ENCODE results near the gene TOE1. TPM values are rescaled to one million over a fixed set of nuclear protein-coding genes. Genes with fewer than 3 reads are reported as not detected.
A peak's percentile ranks its signal among the peaks of the same experiment; 100 is the strongest.

Gene TOE1
- total and polyA plus RNA-seq, 2 donors (not counting 1 experiment from before 2014, with no cell fraction given): 24.7 to 28.6 TPM

- H3K27me3 Mint-ChIP-seq: no peaks in the 10 kb centered on the region
- Histone ChIP-seq H3K9me3 (ENCODE audit: control extremely low read depth in 1 of 3, control insufficient read depth in 2 of 3, insufficient read depth in 1 of 3, low read length in 2 of 3) (no peaks in the 10 kb centered on the region), H3K36me3 (replicated peaks in 1 of 2; ENCODE audit: control extremely low read depth in 1 of 2, control insufficient read depth in 1 of 2, extremely low read depth in 1 of 2, insufficient read depth in 2 of 2, low read length in 1 of 2) (peaks cover 0 to 34% of the 10 kb centered on the region in 2 experiments), H3K27ac (ENCODE audit: low read length in 2 of 2) (no peak overlapping the region), H3K79me2 (ENCODE audit: control insufficient read depth, insufficient read depth, low read length) (no peaks in the 10 kb centered on the region), H3K4me2 (replicated peaks; ENCODE audit: low read depth, low read length, poor library complexity, severe bottlenecking) (no peak overlapping the region), H3K4me3 (ENCODE audit: control extremely low read depth in 1 of 5, extremely low read depth in 1 of 5, insufficient read depth in 1 of 5, low read depth in 2 of 5, low read length in 4 of 5) (no peak overlapping the region), H3K27me3 (replicated peaks in 1 of 4; ENCODE audit: control extremely low read depth in 1 of 4, control insufficient read depth in 3 of 4, insufficient read depth in 4 of 4, low read length in 3 of 4) (no peaks in the 10 kb centered on the region), H3K4me1 (ENCODE audit: control insufficient read depth in 2 of 2, insufficient read depth in 2 of 2, low read length in 2 of 2) (no peaks in the 10 kb centered on the region), H2AFZ (ENCODE audit: insufficient read depth, low read depth, low read length, poor library complexity, severe bottlenecking) (no peak overlapping the region), H3K9ac (ENCODE audit: low read length) (no peak overlapping the region), H4K20me1 (ENCODE audit: control insufficient read depth, insufficient read depth, low read length, poor library complexity, severe bottlenecking) (peaks cover 10% of the 10 kb centered on the region)
- H3K27ac Mint-ChIP-seq: peak overlapping the region; percentile 47
- H3K4me1 Mint-ChIP-seq: no peaks in the 10 kb centered on the region
- intact Hi-C loops (cut with micrococcal nuclease): no loop called here
- DNase-seq (no peak), ATAC-seq (ENCODE audit: low read depth) (no peak)
- no peak overlapping the region for H3K4me3 Mint-ChIP-seq
- TF ChIP-seq CTCF (IDR thresholded peaks at IDR 0.05) (no peak), EZH2 (IDR thresholded peaks at IDR 0.05; ENCODE audit: borderline replicate concordance, insufficient read depth, low read depth, low read length, poor library complexity, severe bottlenecking) (no peak)
- WGBS (ENCODE audit: insufficient coverage): no CpG with 5 or more reads among the region's 2 CpGs
- no peaks in the 10 kb centered on the region for H3K9me3 Mint-ChIP-seq (ENCODE audit: insufficient read depth)
- CTCF ChIA-PET: interaction anchor here (0.6 to 3.6 kb wide), 8 partner anchors 8 to 619 kb away, joined by 3 to 14 read pairs (median 4); partner anchors contain the start of genes MUTYH, RNU5D-1 and TOE1
- POLR2A ChIA-PET: interaction anchor here (1.4 kb wide), 1 partner anchor 8 kb away, joined by 5 read pairs; the partner anchor contains the start of genes MUTYH and TOE1
These were observed 8.1 kb downstream of the TOE1 start for GRCh38 chr1:45348020-45348419.

- H3K79me2 ChIP-seq (ENCODE audit: control insufficient read depth, insufficient read depth, low read length): no peaks in the 10 kb centered on the region
- Mint-ChIP-seq H3K27ac (peak overlapping the region; percentile 47), H3K9me3 (ENCODE audit: insufficient read depth) (no peaks in the 10 kb centered on the region), H3K27me3 (no peaks in the 10 kb centered on the region), H3K4me1 (no peaks in the 10 kb centered on the region), H3K4me3 (no peak overlapping the region)
- H2AFZ ChIP-seq (ENCODE audit: insufficient read depth, low read depth, low read length, poor library complexity, severe bottlenecking): no peak overlapping the region
- CTCF ChIA-PET: interaction anchor here (1.5 to 3.6 kb wide), 5 partner anchors 9 to 619 kb away, joined by 3 to 14 read pairs (median 5); partner anchors contain the start of genes MUTYH and TOE1
- H3K9ac ChIP-seq (ENCODE audit: low read length): no peak overlapping the region
- no peaks in the 10 kb centered on the region for H3K9me3 ChIP-seq (ENCODE audit: control extremely low read depth in 1 of 3, control insufficient read depth in 2 of 3, insufficient read depth in 1 of 3, low read length in 2 of 3)
- no peak overlapping the region for H3K27ac ChIP-seq (ENCODE audit: low read length in 2 of 2)
- no peaks in the 10 kb centered on the region for H3K27me3 ChIP-seq (replicated peaks in 1 of 4; ENCODE audit: control extremely low read depth in 1 of 4, control insufficient read depth in 3 of 4, insufficient read depth in 4 of 4, low read length in 3 of 4)
- intact Hi-C loops (cut with micrococcal nuclease): no loop called here
- peaks cover 0 to 31% of the 10 kb centered on the region in 2 experiments for H3K36me3 ChIP-seq (replicated peaks in 1 of 2; ENCODE audit: control extremely low read depth in 1 of 2, control insufficient read depth in 1 of 2, extremely low read depth in 1 of 2, insufficient read depth in 2 of 2, low read length in 1 of 2)
- H4K20me1 ChIP-seq (ENCODE audit: control insufficient read depth, insufficient read depth, low read length, poor library complexity, severe bottlenecking): peaks cover 10% of the 10 kb centered on the region
- POLR2A ChIA-PET: interaction anchor here (0.7 to 1.4 kb wide), 2 partner anchors 9 to 404 kb away, joined by 3 to 5 read pairs; partner anchors contain the start of genes MUTYH and TOE1
- no peak for TF ChIP-seq CTCF (IDR thresholded peaks at IDR 0.05)
- TF ChIP-seq EZH2 (IDR thresholded peaks at IDR 0.05; ENCODE audit: borderline replicate concordance, insufficient read depth, low read depth, low read length, poor library complexity, severe bottlenecking): no peak
- H3K4me2 ChIP-seq (replicated peaks; ENCODE audit: low read depth, low read length, poor library complexity, severe bottlenecking): no peak overlapping the region
- no peak overlapping the region for H3K4me3 ChIP-seq (ENCODE audit: control extremely low read depth in 1 of 5, extremely low read depth in 1 of 5, insufficient read depth in 1 of 5, low read depth in 2 of 5, low read length in 4 of 5)
- 93% methylated on average over 1 of the region's 1 CpG for WGBS (ENCODE audit: insufficient coverage)
- ATAC-seq (ENCODE audit: low read depth) (no peak), DNase-seq (no peak)
- H3K4me1 ChIP-seq (ENCODE audit: control insufficient read depth in 2 of 2, insufficient read depth in 2 of 2, low read length in 2 of 2): no peaks in the 10 kb centered on the region
These were observed 8.6 kb downstream of the TOE1 start for GRCh38 chr1:45348609-45348965.
